SU-DHL-6 (cell line): Measurements from ENCODE around the gene KIF5C.

ENCODE experiments used
- H2AFZ ChIP-seq: fragments of 200-600 bp; sonication (generic); 2 replicates; pipeline ENCODE4 v1.6.1; 2014; ENCODE audit warnings: low read depth, mild to moderate bottlenecking, moderate library complexity, mixed read lengths, antibody characterized with exemption, low read length; ENCODE audit not compliant: severe bottlenecking
- H3F3A ChIP-seq: fragments of 200-600 bp; shearing (Covaris generic); 2 replicates; pipeline ENCODE4 v1.6.0; 2016; ENCODE audit warnings: antibody characterized with exemption, mild to moderate bottlenecking; ENCODE audit not compliant: insufficient read depth
- H3K27ac ChIP-seq: fragments of 200-600 bp; sonication (generic); 2 replicates; pipeline ENCODE4 v1.5.1; 2016; ENCODE audit warnings: low read depth, mild to moderate bottlenecking, low read length, moderate library complexity, mixed read lengths
- H3K27me3 ChIP-seq: fragments of 200-600 bp; sonication (generic), shearing (Covaris generic); 2 replicates; pipeline ENCODE4 v1.6.0; 2014; ENCODE audit warnings: mild to moderate bottlenecking, low read length
- H3K36me3 ChIP-seq: fragments of 200-600 bp; sonication (generic); 2 replicates; pipeline ENCODE4 v1.6.1; 2014; ENCODE audit warnings: mild to moderate bottlenecking, low read length, mixed read lengths
- H3K4me2 ChIP-seq: fragments of 300-600, 200-600 bp; shearing (Covaris generic), sonication (generic); 2 replicates; pipeline ENCODE4 v1.6.0; 2014; ENCODE audit warnings: low read length, low read depth, mild to moderate bottlenecking; ENCODE audit not compliant: poor library complexity, severe bottlenecking
- H3K4me3 ChIP-seq: fragments of 200-600 bp; sonication (generic); 2 replicates; pipeline ENCODE4 v1.5.1; 2014; ENCODE audit warnings: antibody characterized with exemption, low read length, mild to moderate bottlenecking, mixed read lengths; ENCODE audit not compliant: insufficient read depth, poor library complexity, severe bottlenecking
- H3K79me2 ChIP-seq: fragments of 200-600 bp; sonication (generic); 2 replicates; pipeline ENCODE4 v1.6.1; 2014; ENCODE audit warnings: mild to moderate bottlenecking, low read length, moderate library complexity; ENCODE audit not compliant: insufficient read depth
- H3K9ac ChIP-seq: fragments of 200-600 bp; sonication (generic); 2 replicates; pipeline ENCODE4 v1.7.0; 2014; ENCODE audit warnings: mild to moderate bottlenecking, low read length
- H3K9me2 ChIP-seq: fragments of 200-600 bp; sonication (generic); replicated peaks from 2 replicates; pipeline ENCODE4 v1.6.1; 2014; ENCODE audit warnings: low read length; ENCODE audit not compliant: insufficient read depth
- H3K9me3 ChIP-seq: fragments of 200-600 bp; sonication (generic); 2 replicates; pipeline ENCODE4 v1.6.1; 2014; ENCODE audit warnings: low read length, mixed read lengths; ENCODE audit not compliant: insufficient read depth
- H4K20me1 ChIP-seq: fragments of 200-600 bp; sonication (generic); 2 replicates; pipeline ENCODE4 v1.6.1; 2014; ENCODE audit warnings: low read depth, mild to moderate bottlenecking, antibody characterized with exemption, low read length, moderate library complexity, mixed read lengths
- CTCF ChIP-seq: fragments of 200-600 bp; sonication (generic); IDR thresholded peaks from one replicate; pipeline ENCODE4 v1.5.1; 2017; ENCODE audit warnings: antibody characterized with exemption, mild to moderate bottlenecking, low read length, moderate library complexity; ENCODE audit not compliant: insufficient read depth, poor library complexity, severe bottlenecking
- EZH2phosphoT487 ChIP-seq: fragments of 200-600 bp; sonication (generic), shearing (Covaris generic); conservative IDR thresholded peaks from 2 replicates; pipeline ENCODE4 v1.6.1; 2018; ENCODE audit warnings: mild to moderate bottlenecking, antibody characterized with exemption, low read length, moderate library complexity, mixed read lengths

The KIF5C gene

GRCh38 chr2:149057401-149057800 is 182.4 kb downstream of the KIF5C start:
- Histone ChIP-seq H3K27ac (no peak overlapping the region), H3K9ac (no peak overlapping the region), H3K36me3 (no peaks in the 10 kb centered on the region), H3K27me3 (no peaks in the 10 kb centered on the region), H3K4me2 (no peak overlapping the region), H3F3A (no peaks in the 10 kb centered on the region), H3K9me3 (no peaks in the 10 kb centered on the region), H2AFZ (no peak overlapping the region), H4K20me1 (no peaks in the 10 kb centered on the region), H3K79me2 (peaks cover 82% of the 10 kb centered on the region), H3K9me2 (no peaks in the 10 kb centered on the region), H3K4me3 (no peak overlapping the region)
- no peak for TF ChIP-seq EZH2phosphoT487
- TF ChIP-seq CTCF, result no peak

GRCh38 chr2:149058936-149059335 is 183.9 kb downstream of the KIF5C start:
- 0 out of 2 replicates have a peak, but pooled peaks cover 3% of the 10 kb centered on the region for H4K20me1 ChIP-seq
- H3K79me2 ChIP-seq, result peaks cover 78% of the 10 kb centered on the region
- H3K9ac ChIP-seq, result no peak overlapping the region
- H3F3A ChIP-seq, result no peaks in the 10 kb centered on the region
- no peaks in the 10 kb centered on the region for H3K9me2 ChIP-seq
- TF ChIP-seq CTCF (no peak), EZH2phosphoT487 (no peak)
- no peaks in the 10 kb centered on the region for H3K27me3 ChIP-seq
- H3K4me2 ChIP-seq, result no peak overlapping the region
- no peaks in the 10 kb centered on the region for H3K36me3 ChIP-seq
- no peak overlapping the region for H3K4me3 ChIP-seq
- no peak overlapping the region for H3K27ac ChIP-seq
- H2AFZ ChIP-seq, result no peak overlapping the region
- H3K9me3 ChIP-seq, result no peaks in the 10 kb centered on the region

- Histone ChIP-seq H3F3A (no peaks in the 10 kb centered on the region), H3K27me3 (no peaks in the 10 kb centered on the region), H3K9ac (no peak overlapping the region), H3K36me3 (no peaks in the 10 kb centered on the region), H3K9me2 (no peaks in the 10 kb centered on the region), H3K27ac (no peak overlapping the region), H3K79me2 (peaks cover 78% of the 10 kb centered on the region), H2AFZ (no peak overlapping the region), H3K9me3 (no peaks in the 10 kb centered on the region), H3K4me2 (no peak overlapping the region), H3K4me3 (no peak overlapping the region), H4K20me1 (0 out of 2 replicates have a peak, but pooled peaks cover 3% of the 10 kb centered on the region)
- TF ChIP-seq CTCF (no peak), EZH2phosphoT487 (no peak)
Measured at GRCh38 chr2:149059822-149060221, 184.8 kb downstream of the KIF5C start.

GRCh38 chr2:149061133-149061745 is 186.2 kb downstream of the KIF5C start:
- H2AFZ ChIP-seq, result no peak overlapping the region
- no peaks in the 10 kb centered on the region for H3K9me2 ChIP-seq
- no peak overlapping the region for H3K4me3 ChIP-seq
- no peak overlapping the region for H3K4me2 ChIP-seq
- H3K27me3 ChIP-seq, result no peaks in the 10 kb centered on the region
- no peak overlapping the region for H3K27ac ChIP-seq
- H3K9me3 ChIP-seq, result no peaks in the 10 kb centered on the region
- H3K36me3 ChIP-seq, result no peaks in the 10 kb centered on the region
- 0 out of 2 replicates have a peak, but pooled peaks cover 3% of the 10 kb centered on the region for H4K20me1 ChIP-seq
- H3K79me2 ChIP-seq, result peaks cover 74% of the 10 kb centered on the region
- H3F3A ChIP-seq, result no peaks in the 10 kb centered on the region
- H3K9ac ChIP-seq, result no peak overlapping the region
- TF ChIP-seq CTCF (no peak), EZH2phosphoT487 (no peak)
